HepG2 (cell line): Measurements from ENCODE around the gene PPP2R2D. TPM values are rescaled to one million over a fixed set of nuclear protein-coding genes. Genes with fewer than 3 reads are reported as not detected.

Experiments used
- ATAC-seq: fragments of 200-7000 bp; cut with Tn5 transposase; 3 replicates; pipeline ENCODE4 v1.9.1; 2020; ENCODE audit warnings: mild to moderate bottlenecking, moderate library complexity
- BruUV-seq: library from RNA; stranded (reverse); fragments of 400-500 nt; replicated peaks from 2 replicates; lab custom pipeline; 2021; lab: Mats Ljungman, UMichigan
- CTCF ChIA-PET: fragments of 300-600 bp; formaldehyde crosslinking; extraction: SDS; loops from one replicate; lab custom pipeline; 2021; ENCODE audit warnings: low total read pairs, inconsistent platforms, low intra/inter-chr PET ratio; lab: Yijun Ruan, JAX
- POLR2A ChIA-PET: fragments of 350-600 bp; sonication (Branson Sonifier 250); formaldehyde crosslinking; loops from one replicate; lab custom pipeline; 2020; ENCODE audit warnings: antibody characterized with exemption, inconsistent platforms; lab: Yijun Ruan, JAX
- DNase-seq: peaks from one replicate; pipeline ENCODE4 v3.0.0-alpha.2; 2015; ENCODE audit warnings: low spot score
- FAIRE-seq: peaks from 3 replicates; lab custom pipeline; 2011; peaks lifted over from hg19 to GRCh38; lab: Jason Lieb, UNC
- H2AFZ ChIP-seq: one replicate; pipeline ENCODE4 v1.6.1; 2011; ENCODE audit warnings: low read length, inconsistent platforms
- H3K27ac ChIP-seq: fragments of 300-600 bp; 3 replicates; pipeline ENCODE4 v1.8.0; 2011; ENCODE audit warnings: mixed run types, mild to moderate bottlenecking, mixed read lengths, low read length, inconsistent platforms; ENCODE audit not compliant: insufficient read depth; ENCODE audit errors: extremely low read length
- H3K27me3 ChIP-seq, 2 experiments: fragments of 200-600 bp in 1 of 2; 2 replicates in 1 of 2; 3 replicates in 1 of 2; pipeline versions ENCODE4 v1.6.0 to v1.8.0; 2011; ENCODE audit warnings: low read length in 2 of 2, mild to moderate bottlenecking in 2 of 2, moderate library complexity in 2 of 2, inconsistent platforms in 1 of 2; ENCODE audit not compliant: insufficient read depth in 2 of 2, control insufficient read depth in 1 of 2
- H3K36me3 ChIP-seq, 2 experiments: fragments of 200-600 bp in 1 of 2; replicated peaks in 1 of 2; 2 replicates in 1 of 2; 3 replicates in 1 of 2; pipeline versions ENCODE4 v1.5.1 to v1.8.0; 2011; ENCODE audit warnings: low read length in 2 of 2, inconsistent platforms in 1 of 2; ENCODE audit not compliant: insufficient read depth in 2 of 2, control insufficient read depth in 1 of 2
- H3K4me1 ChIP-seq: 2 replicates; pipeline ENCODE4 v1.5.1; 2012; ENCODE audit warnings: low read length, inconsistent platforms; ENCODE audit not compliant: insufficient read depth
- H3K4me2 ChIP-seq: 2 replicates; pipeline ENCODE4 v1.6.0; 2011; ENCODE audit warnings: low read depth, low read length, inconsistent platforms
- H3K4me3 ChIP-seq, 3 experiments: fragments of 200-600 bp in 1 of 3; sonication (generic), shearing (Covaris generic) in 1 of 3; replicated peaks in 1 of 3; 2 replicates each; pipeline ENCODE4 v1.5.1; 2011 to 2016; ENCODE audit warnings: low read length in 3 of 3, inconsistent platforms in 2 of 3, low read depth in 2 of 3, mild to moderate bottlenecking in 2 of 3, control low read depth in 1 of 3, mixed read lengths in 1 of 3; ENCODE audit not compliant: insufficient read depth in 1 of 3
- H3K79me2 ChIP-seq: one replicate; pipeline ENCODE4 v1.6.1; 2011; ENCODE audit warnings: low read length, inconsistent platforms; ENCODE audit not compliant: insufficient read depth
- H3K9ac ChIP-seq: 2 replicates; pipeline ENCODE4 v1.6.0; 2011; ENCODE audit warnings: mild to moderate bottlenecking, low read depth, low read length, inconsistent platforms; ENCODE audit not compliant: insufficient read depth
- H3K9me3 ChIP-seq: 2 replicates; pipeline ENCODE4 v1.5.1; 2012; ENCODE audit warnings: mild to moderate bottlenecking, low read length
- H4K20me1 ChIP-seq: 2 replicates; pipeline ENCODE4 v1.6.0; 2011; ENCODE audit warnings: inconsistent platforms, mild to moderate bottlenecking, low read length, moderate library complexity; ENCODE audit not compliant: insufficient read depth
- CEBPB ChIP-seq: IDR thresholded peaks from 2 replicates; pipeline ENCODE4 v1.6.1; 2011; ENCODE audit warnings: low read depth, low read length, improper control_type of control experiment, borderline replicate concordance
- DMTF1 ChIP-seq: sonication (generic); formaldehyde crosslinking; IDR thresholded peaks from 2 replicates; pipeline ENCODE4 v1.4.0; 2020; ENCODE audit warnings: mild to moderate bottlenecking, missing genetic modification reagents
- GFI1 ChIP-seq: sonication (generic); formaldehyde crosslinking; IDR thresholded peaks from 2 replicates; pipeline ENCODE4 v1.5.0; 2020; ENCODE audit warnings: missing genetic modification reagents, mild to moderate bottlenecking, borderline replicate concordance
- HNRNPLL ChIP-seq: fragments of 200-400 bp; formaldehyde crosslinking; IDR thresholded peaks from 2 replicates; pipeline ENCODE4 v1.6.1; 2017; ENCODE audit warnings: mild to moderate bottlenecking, low read depth, low read length; ENCODE audit not compliant: poor library complexity, severe bottlenecking
- MAFK ChIP-seq, 2 experiments: IDR thresholded peaks in 1 of 2; conservative IDR thresholded peaks in 1 of 2; 2 replicates each; pipeline ENCODE4 v1.6.1; 2011; ENCODE audit warnings: improper control_type of control experiment in 2 of 2, low read length in 2 of 2
- MBNL3 ChIP-seq: fragments of 250-450 bp; sonication (Bioruptor Pico); conservative IDR thresholded peaks from 2 replicates; pipeline ENCODE4 v1.8.0; 2022; ENCODE audit warnings: mild to moderate bottlenecking, inconsistent platforms
- MED1 ChIP-seq: sonication (generic); formaldehyde crosslinking; IDR thresholded peaks from 2 replicates; pipeline ENCODE4 v1.4.0; 2020; ENCODE audit warnings: missing genetic modification reagents
- NR2C2 ChIP-seq: sonication (generic); formaldehyde crosslinking; IDR thresholded peaks from 2 replicates; pipeline ENCODE4 v1.4.0; 2020; ENCODE audit warnings: missing genetic modification reagents, mild to moderate bottlenecking, moderate library complexity, borderline replicate concordance
- NR2F1 ChIP-seq, 2 experiments: fragments of 450-650 bp in 1 of 2; formaldehyde crosslinking in 1 of 2; IDR thresholded peaks; 2 replicates each; pipeline versions ENCODE4 v1.5.0 to v1.6.1; 2016 to 2020; ENCODE audit warnings: mild to moderate bottlenecking in 1 of 2, missing compliant biosample characterization in 1 of 2, missing genetic modification reagents in 1 of 2, moderate library complexity in 1 of 2
- PITX1 ChIP-seq: sonication (generic); formaldehyde crosslinking; IDR thresholded peaks from 2 replicates; pipeline ENCODE4 v1.5.1; 2020; ENCODE audit warnings: mild to moderate bottlenecking, missing genetic modification reagents
- RBM22 ChIP-seq: fragments of 200-400 bp; formaldehyde crosslinking; optimal IDR thresholded peaks from 2 replicates; pipeline ENCODE3; 2017; ENCODE audit warnings: mild to moderate bottlenecking, low read length, moderate library complexity
- SYNCRIP ChIP-seq: fragments of 200-400 bp; formaldehyde crosslinking; IDR thresholded peaks from 2 replicates; pipeline ENCODE4 v1.6.1; 2018; ENCODE audit warnings: mild to moderate bottlenecking, low read depth, low read length; ENCODE audit not compliant: insufficient read depth
- U2AF2 ChIP-seq: fragments of 200-400 bp; formaldehyde crosslinking; IDR thresholded peaks from 2 replicates; pipeline ENCODE4 v1.6.1; 2017; ENCODE audit warnings: low read depth, mild to moderate bottlenecking, low read length
- ZBTB33 ChIP-seq: sonication (generic); formaldehyde crosslinking; IDR thresholded peaks from 2 replicates; pipeline ENCODE4 v1.4.0; 2020; ENCODE audit warnings: missing genetic modification reagents
- ZNF34 ChIP-seq: sonication (generic); formaldehyde crosslinking; IDR thresholded peaks from 2 replicates; pipeline ENCODE4 v1.4.0; 2020; ENCODE audit warnings: mild to moderate bottlenecking, missing genetic modification reagents, borderline replicate concordance
- ZNF770 ChIP-seq: sonication (generic); formaldehyde crosslinking; IDR thresholded peaks from 2 replicates; pipeline ENCODE4 v1.5.0; 2020; ENCODE audit warnings: mild to moderate bottlenecking, missing genetic modification reagents
- ZNF781 ChIP-seq: sonication (generic); formaldehyde crosslinking; IDR thresholded peaks from 2 replicates; pipeline ENCODE4 v1.5.1; 2020; ENCODE audit warnings: borderline replicate concordance, mild to moderate bottlenecking, missing genetic modification reagents; ENCODE audit errors: not compliant biosample characterization
- ZSCAN20 ChIP-seq: sonication (generic); formaldehyde crosslinking; IDR thresholded peaks from 2 replicates; pipeline ENCODE4 v1.4.0; 2020; ENCODE audit warnings: missing genetic modification reagents, mild to moderate bottlenecking, borderline replicate concordance
- ZSCAN25 ChIP-seq: sonication (generic); formaldehyde crosslinking; IDR thresholded peaks from 2 replicates; pipeline ENCODE4 v1.8.0; 2022; ENCODE audit warnings: mild to moderate bottlenecking, missing genetic modification reagents
- WGBS: methylation state at CpG from one replicate; pipeline ENCODE4 v1.1.6; 2017; ENCODE audit warnings: low lambda C conversion rate; 5-methylcytosine and 5-hydroxymethylcytosine counted together
- in situ Hi-C: cut with HindIII; loops from 2 replicates; pipeline ENCODE4 v1.10.0; 2017; ENCODE audit warnings: low pct_unique_long_range_greater_than_20kb; ENCODE audit not compliant: extremely low pct_ligation_motif_present
- intact Hi-C: fragments of 100-400 bp; cut with micrococcal nuclease; formaldehyde crosslinking; loops from one replicate; pipeline ENCODE4 v1.10.0; 2022; ENCODE audit not compliant: unreplicated experiment
- polyA plus RNA-seq, 8 experiments: library from polyadenylated mRNA; depleted of rRNA in 3 of 8; stranded (reverse) in 7 of 8; unstranded in 1 of 8; fragments of >200 nt; fragmentation: Illumina TruSeq in 4 of 8; extraction: Trizol in 4 of 8; gene quantifications; 2 replicates each; pipeline versions ENCODE4 v1.2.1 to v1.2.3, GENCODE V29; 2011 to 2016; ENCODE audit warnings: low read depth in 4 of 8, missing spikeins in 1 of 8, mixed read lengths in 1 of 8; ENCODE audit not compliant: insufficient read depth in 1 of 8
- total RNA-seq, 5 experiments: library from RNA; depleted of rRNA; stranded (reverse); fragments of >200 nt; fragmentation: Illumina TruSeq; extraction: Trizol; gene quantifications; 2 replicates each; pipeline ENCODE4 v1.2.3, GENCODE V29; 2016; ENCODE audit warnings: low read depth in 1 of 5

PPP2R2D gene
- total and polyA plus RNA-seq, 2 of the 13 experiments (the other 11 are each of a cell fraction or from before 2014, with no cell fraction given), result 32.7 to 33.2 TPM

- peaks cover 17% of the 10 kb centered on the region; the same call in 1 of the 2 replicates for H4K20me1 ChIP-seq
- no peak overlapping the region for H3K4me2 ChIP-seq
- H3K9ac ChIP-seq, result no peak overlapping the region
- TF ChIP-seq ZNF781 (CRISPR knock-in tag) (no peak), U2AF2 (no peak), DMTF1 (CRISPR knock-in tag) (no peak), MED1 (CRISPR knock-in tag) (no peak), MBNL3 (no peak), ZNF770 (no peak), SYNCRIP (no peak), PITX1 (no peak), ZSCAN20 (CRISPR knock-in tag) (no peak), GFI1 (no peak), ZSCAN25 (CRISPR knock-in tag) (no peak), NR2C2 (CRISPR knock-in tag) (no peak), NR2F1 (CRISPR knock-in tag; IDR thresholded peaks at IDR 0.05) (no peak), CEBPB (no peak), HNRNPLL (no peak), ZBTB33 (CRISPR knock-in tag) (no peak), ZNF34 (CRISPR knock-in tag) (no peak), RBM22 (no peak), MAFK (conservative IDR thresholded peaks at IDR 0.05 in 1 of 2, IDR thresholded peaks at IDR 0.05 in 1 of 2; ENCODE audit: low read length in 2 of 2) (no peak)
- H3K36me3 ChIP-seq, result peaks cover 18 to 65% of the 10 kb centered on the region in 2 experiments
- WGBS, result 96% methylated on average over 20 of the region's 20 CpGs
- no TSS peak for BruUV-seq
- DNase-seq, result no peak
- no peak overlapping the region for H3K27ac ChIP-seq
- H3K27me3 ChIP-seq, result no peaks in the 10 kb centered on the region
- H3K4me3 ChIP-seq, result no peak overlapping the region
- in situ Hi-C loops (no loop called here), intact Hi-C loops (no loop called here)
- CTCF ChIA-PET, result no interaction called here
- peaks cover 32% of the 10 kb centered on the region for H3K79me2 ChIP-seq
- H3K4me1 ChIP-seq, result peaks cover 15% of the 10 kb centered on the region
- no peak overlapping the region for H2AFZ ChIP-seq
- no peak for FAIRE-seq
- ATAC-seq, result no peak
- POLR2A ChIA-PET, result no interaction called here
- no peaks in the 10 kb centered on the region for H3K9me3 ChIP-seq
Measured at GRCh38 chr10:131937836-131938235, 37.0 kb downstream of the PPP2R2D start.
